Breast epithelium (tissue), 4 donors: ENCODE data around the gene TAL1. TPM values are rescaled to one million over a fixed set of nuclear protein-coding genes. Genes with fewer than 3 reads are reported as not detected.
A peak's percentile ranks its signal among the peaks of the same experiment; 100 is the strongest.
"Not testable (repeated sequence)": the region's sequence is repeated elsewhere in the genome, so short reads cannot be mapped to it uniquely, and the experiment has no call there.

ENCODE experiments used
- DNase-seq, 2 donors: peaks; one replicate each; pipeline ENCODE4 v3.0.0-alpha.2; 2019; ENCODE audit warnings: low spot score in 2 of 2
- H3K27ac ChIP-seq, 2 donors: fragments of 200-600 bp; sonication (generic) in 1 of 2; one replicate each; pipeline ENCODE4 v1.5.1; 2016 to 2019; ENCODE audit warnings: mild to moderate bottlenecking in 1 of 2
- H3K27me3 ChIP-seq, 2 donors: fragments of 200-600 bp; sonication (generic) in 1 of 2; one replicate each; pipeline versions ENCODE4 v1.5.1 to v1.6.0; 2017 to 2019; ENCODE audit warnings: control low read depth in 1 of 2, mild to moderate bottlenecking in 1 of 2
- H3K36me3 ChIP-seq: fragments of 200-600 bp; one replicate; pipeline ENCODE4 v1.5.1; 2019
- H3K4me1 ChIP-seq, 2 donors: fragments of 200-600 bp; sonication (generic); one replicate each; pipeline ENCODE4 v1.5.1; 2016 to 2019; ENCODE audit warnings: control low read depth in 1 of 2
- H3K4me3 ChIP-seq, 3 donors: fragments of 200-600 bp; sonication (generic); 1 replicate in 2 of 3; 2 replicates in 1 of 3; pipeline ENCODE4 v1.5.1; 2016 to 2019; ENCODE audit warnings: mild to moderate bottlenecking in 3 of 3, moderate library complexity in 2 of 3
- H3K9me3 ChIP-seq, 2 donors: fragments of 200-600 bp; sonication (generic) in 1 of 2; one replicate each; pipeline ENCODE4 v1.5.1; 2016 to 2019; ENCODE audit warnings: control low read depth in 1 of 2
- POLR2A ChIP-seq: fragments of 450-650 bp; IDR thresholded peaks from one replicate; pipeline ENCODE4 v1.6.1; 2016; ENCODE audit warnings: antibody characterized with exemption, mild to moderate bottlenecking, moderate library complexity
- POLR2AphosphoS5 ChIP-seq, 3 donors: sonication (generic); formaldehyde crosslinking; IDR thresholded peaks; one replicate each; pipeline ENCODE4 v1.6.1; 2017; ENCODE audit warnings: antibody characterized with exemption in 3 of 3
- intact Hi-C: fragments of 100-400 bp; cut with DNase I; formaldehyde crosslinking; loops from one replicate; pipeline ENCODE4 v1.15.1; 2023; ENCODE audit warnings: low total_unique reads
- total RNA-seq, 3 donors: library from RNA; depleted of rRNA; stranded (reverse); fragments of >200 nt; gene quantifications; one replicate each; pipeline ENCODE4 v1.1.0, GENCODE V29; 2016
- TF ChIP-seq, protein P1 (sequence below), 3 donors: fragments of 450-650 bp; IDR thresholded peaks; one replicate each; pipeline ENCODE4 v1.5.1; 2016 to 2017; ENCODE audit warnings: antibody characterized with exemption in 3 of 3, mild to moderate bottlenecking in 3 of 3, moderate library complexity in 3 of 3

The TAL1 gene
- total RNA-seq, result 1 to 10 TPM; 2.3 to 6.2 (median 5.1) TPM

GRCh38 chr1:47232187-47232874, at the start of gene TAL1:
Gene TAL1 (minus strand): TSS chr1:47232225. CDS start chr1:47225888, 6,337 bp downstream.
- no peaks in the 10 kb centered on the region for H3K36me3 ChIP-seq
- no peaks in the 10 kb centered on the region for H3K9me3 ChIP-seq
- H3K4me1 ChIP-seq, result peaks cover 0 to 7% of the 10 kb centered on the region in 2 donors
- peak within 1 kb of the TSS; percentile 36 to 61 (median 44) for H3K4me3 ChIP-seq
- TF ChIP-seq, protein P1, sequence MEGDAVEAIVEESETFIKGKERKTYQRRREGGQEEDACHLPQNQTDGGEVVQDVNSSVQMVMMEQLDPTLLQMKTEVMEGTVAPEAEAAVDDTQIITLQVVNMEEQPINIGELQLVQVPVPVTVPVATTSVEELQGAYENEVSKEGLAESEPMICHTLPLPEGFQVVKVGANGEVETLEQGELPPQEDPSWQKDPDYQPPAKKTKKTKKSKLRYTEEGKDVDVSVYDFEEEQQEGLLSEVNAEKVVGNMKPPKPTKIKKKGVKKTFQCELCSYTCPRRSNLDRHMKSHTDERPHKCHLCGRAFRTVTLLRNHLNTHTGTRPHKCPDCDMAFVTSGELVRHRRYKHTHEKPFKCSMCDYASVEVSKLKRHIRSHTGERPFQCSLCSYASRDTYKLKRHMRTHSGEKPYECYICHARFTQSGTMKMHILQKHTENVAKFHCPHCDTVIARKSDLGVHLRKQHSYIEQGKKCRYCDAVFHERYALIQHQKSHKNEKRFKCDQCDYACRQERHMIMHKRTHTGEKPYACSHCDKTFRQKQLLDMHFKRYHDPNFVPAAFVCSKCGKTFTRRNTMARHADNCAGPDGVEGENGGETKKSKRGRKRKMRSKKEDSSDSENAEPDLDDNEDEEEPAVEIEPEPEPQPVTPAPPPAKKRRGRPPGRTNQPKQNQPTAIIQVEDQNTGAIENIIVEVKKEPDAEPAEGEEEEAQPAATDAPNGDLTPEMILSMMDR (IDR thresholded peaks at IDR 0.05), result no peak
- no peak for TF ChIP-seq POLR2A
- no peak for TF ChIP-seq POLR2AphosphoS5 (IDR thresholded peaks at IDR 0.05)
- H3K27ac ChIP-seq, result peak within 1 kb of the TSS; percentile 25 to 77
- intact Hi-C loops, result no loop called here
- DNase-seq, result no peak
- peaks cover 6 to 63% of the 10 kb centered on the region in 2 donors for H3K27me3 ChIP-seq

GRCh38 chr1:47280142-47280541, 48.1 kb upstream of the TAL1 start:
- Histone ChIP-seq H3K4me1 (no peaks in the 10 kb centered on the region), H3K4me3 (no peak overlapping the region), H3K9me3 (no peaks in the 10 kb centered on the region), H3K36me3 (peaks cover 4% of the 10 kb centered on the region), H3K27ac (no peak overlapping the region), H3K27me3 (no peaks in the 10 kb centered on the region)
- no peak for TF ChIP-seq POLR2AphosphoS5 (IDR thresholded peaks at IDR 0.05)
- TF ChIP-seq, protein P1 (IDR thresholded peaks at IDR 0.05), result no peak
- TF ChIP-seq POLR2A, result no peak
- no peak for DNase-seq
- intact Hi-C loops, result no loop called here

DNA sequence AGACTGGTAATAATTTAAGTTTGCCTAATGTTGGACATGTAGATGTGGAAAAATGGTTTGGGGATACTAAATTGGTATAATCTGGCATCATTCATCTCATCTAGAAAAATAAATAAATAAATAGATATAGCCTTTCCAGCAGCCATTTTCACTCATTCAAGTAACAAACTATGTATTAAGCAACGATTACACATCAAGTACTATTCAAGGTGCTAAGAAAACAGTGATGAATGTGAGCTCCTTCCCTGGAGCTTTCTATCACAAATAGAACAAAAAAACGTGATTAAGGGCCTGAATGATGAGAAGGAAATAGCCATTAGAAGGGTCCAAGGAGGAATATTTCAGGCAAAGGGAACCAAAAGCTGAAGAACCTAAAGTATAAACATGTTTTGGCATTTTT, 44.8 kb upstream of the TAL1 start:
- TF ChIP-seq POLR2AphosphoS5 (IDR thresholded peaks at IDR 0.05) (no peak), POLR2A (no peak)
- TF ChIP-seq, protein P1 (IDR thresholded peaks at IDR 0.05), result no peak
- H3K27me3 ChIP-seq, result no peaks in the 10 kb centered on the region
- no peaks in the 10 kb centered on the region for H3K9me3 ChIP-seq
- no peak overlapping the region for H3K4me3 ChIP-seq
- H3K36me3 ChIP-seq, result peaks cover 4% of the 10 kb centered on the region
- no peak for DNase-seq
- intact Hi-C loops, result no loop called here
- no peak overlapping the region for H3K27ac ChIP-seq
- no peaks in the 10 kb centered on the region for H3K4me1 ChIP-seq

- H3K9me3 ChIP-seq, H3K4me3 ChIP-seq, H3K4me1 ChIP-seq, H3K27ac ChIP-seq, DNase-seq, H3K36me3 ChIP-seq, intact Hi-C loops, H3K27me3 ChIP-seq: not testable (repeated sequence)
These were observed 43.8 kb upstream of the TAL1 start for GRCh38 chr1:47275811-47276210.

GRCh38 chr1:47265529-47265928, 33.5 kb upstream of the TAL1 start:
- H3K9me3 ChIP-seq, intact Hi-C loops, H3K27ac ChIP-seq, H3K4me1 ChIP-seq, DNase-seq, H3K4me3 ChIP-seq, H3K27me3 ChIP-seq, H3K36me3 ChIP-seq: not testable (repeated sequence)

DNA sequence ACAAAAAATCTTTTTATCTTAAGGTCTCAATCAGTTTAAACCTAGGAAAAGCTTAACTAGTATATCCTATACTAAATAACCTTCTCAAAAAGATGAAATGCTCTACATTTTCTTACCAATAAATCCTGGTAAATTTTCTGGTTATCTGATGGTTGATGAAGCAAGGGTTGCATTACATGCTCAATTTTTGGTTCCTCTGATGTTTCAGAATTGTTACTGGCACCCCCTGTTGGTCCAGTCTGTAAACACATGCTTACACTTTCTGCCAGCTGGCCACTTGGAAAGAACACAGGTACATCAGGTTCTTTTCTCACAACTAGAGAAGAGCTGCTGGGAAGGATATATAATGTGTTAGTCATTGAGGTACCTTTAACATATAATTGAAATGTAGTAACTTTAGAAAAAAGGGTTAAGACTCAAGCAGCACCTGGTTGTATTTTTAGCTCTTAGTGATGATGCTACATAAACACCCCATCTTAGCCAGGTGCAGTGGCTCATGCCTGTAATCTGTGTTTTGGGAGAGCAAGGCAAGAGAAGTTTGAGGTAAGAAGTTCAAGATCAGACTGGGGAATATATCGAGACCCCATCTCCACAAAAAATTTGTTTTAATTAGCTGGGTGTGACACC, 30.9 kb upstream of the TAL1 start:
- H3K27ac ChIP-seq, result no peak overlapping the region
- intact Hi-C loops, result no loop called here
- TF ChIP-seq, protein P1 (IDR thresholded peaks at IDR 0.05), result peak; percentile 16 to 55 (median 42)
- TF ChIP-seq POLR2AphosphoS5 (IDR thresholded peaks at IDR 0.05), result no peak
- no peak for TF ChIP-seq POLR2A
- no peaks in the 10 kb centered on the region for H3K27me3 ChIP-seq
- no peak overlapping the region for H3K4me3 ChIP-seq
- H3K36me3 ChIP-seq, result no peaks in the 10 kb centered on the region
- DNase-seq, result no peak
- H3K4me1 ChIP-seq, result no peaks in the 10 kb centered on the region
- no peaks in the 10 kb centered on the region for H3K9me3 ChIP-seq
